ENCODE results near the gene CEBPE.

DNA sequence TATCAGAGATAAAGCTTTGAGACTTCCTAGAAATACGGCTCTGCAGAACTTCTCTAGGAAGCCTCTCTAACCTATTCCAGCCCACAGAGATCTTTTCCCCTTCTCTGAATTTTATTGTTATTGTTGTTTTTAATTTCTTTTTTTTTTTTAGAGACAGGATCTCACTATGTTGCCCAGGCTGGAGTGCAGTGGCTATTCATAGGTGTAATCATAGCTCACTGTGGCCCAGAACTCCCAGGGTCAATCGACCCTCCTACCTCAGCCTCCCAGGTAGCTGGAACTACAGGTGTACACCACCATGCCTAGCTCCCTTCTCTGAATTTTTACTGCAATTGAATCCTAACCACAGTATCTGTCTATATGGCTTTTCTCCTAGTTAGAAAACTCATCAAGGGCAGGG is 44.8 kb upstream of the CEBPE start:
- TF ChIP-seq, protein P1, sequence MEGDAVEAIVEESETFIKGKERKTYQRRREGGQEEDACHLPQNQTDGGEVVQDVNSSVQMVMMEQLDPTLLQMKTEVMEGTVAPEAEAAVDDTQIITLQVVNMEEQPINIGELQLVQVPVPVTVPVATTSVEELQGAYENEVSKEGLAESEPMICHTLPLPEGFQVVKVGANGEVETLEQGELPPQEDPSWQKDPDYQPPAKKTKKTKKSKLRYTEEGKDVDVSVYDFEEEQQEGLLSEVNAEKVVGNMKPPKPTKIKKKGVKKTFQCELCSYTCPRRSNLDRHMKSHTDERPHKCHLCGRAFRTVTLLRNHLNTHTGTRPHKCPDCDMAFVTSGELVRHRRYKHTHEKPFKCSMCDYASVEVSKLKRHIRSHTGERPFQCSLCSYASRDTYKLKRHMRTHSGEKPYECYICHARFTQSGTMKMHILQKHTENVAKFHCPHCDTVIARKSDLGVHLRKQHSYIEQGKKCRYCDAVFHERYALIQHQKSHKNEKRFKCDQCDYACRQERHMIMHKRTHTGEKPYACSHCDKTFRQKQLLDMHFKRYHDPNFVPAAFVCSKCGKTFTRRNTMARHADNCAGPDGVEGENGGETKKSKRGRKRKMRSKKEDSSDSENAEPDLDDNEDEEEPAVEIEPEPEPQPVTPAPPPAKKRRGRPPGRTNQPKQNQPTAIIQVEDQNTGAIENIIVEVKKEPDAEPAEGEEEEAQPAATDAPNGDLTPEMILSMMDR (conservative IDR thresholded peaks at IDR 0.05): no peak
- TF ChIP-seq EZH2 (IDR thresholded peaks at IDR 0.05; ENCODE audit: low read depth): no peak
